Measurements from ENCODE around the gene TBC1D2B. TPM values are rescaled to one million over a fixed set of nuclear protein-coding genes. Genes with fewer than 3 reads are reported as not detected.

Gene TBC1D2B
- total RNA-seq, 5 donors from 2014 or later (not counting 1 experiment from before 2014, with no cell fraction given): 86.1 to 106 (median 101) TPM

DNA sequence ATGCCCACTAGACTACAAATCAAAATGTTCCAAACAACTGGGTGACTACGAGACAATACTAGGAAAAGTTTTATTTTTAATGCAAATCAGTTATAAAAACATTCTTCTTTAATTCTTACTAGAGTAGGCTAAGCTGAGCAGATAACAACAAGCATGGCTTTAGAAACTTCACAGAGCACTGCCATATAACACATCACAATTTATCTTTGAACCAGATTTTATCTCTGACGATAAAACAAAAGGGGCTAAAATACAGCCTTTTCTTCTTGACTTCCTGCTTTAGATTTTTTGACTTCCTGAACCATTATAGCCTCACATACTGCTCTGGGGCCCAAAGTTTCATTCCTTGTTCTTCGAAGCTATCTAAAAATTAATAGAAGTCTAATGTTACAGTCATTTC lies 25.9 kb downstream of the TBC1D2B start:
- Histone ChIP-seq H3K9me3 (no peaks in the 10 kb centered on the region), H3K4me1 (ENCODE audit: control insufficient read depth in 1 of 2, extremely low read depth in 1 of 2, insufficient read depth in 2 of 2, low read length in 2 of 2) (peaks cover 87 to 94% of the 10 kb centered on the region in 2 experiments), H3K27me3 (replicated peaks in 1 of 2; ENCODE audit: control insufficient read depth in 2 of 2, extremely low read depth in 1 of 2, insufficient read depth in 2 of 2, low read length in 1 of 2) (no peaks in the 10 kb centered on the region), H3K27ac (ENCODE audit: low read length) (peak overlapping the region; percentile 77), H3K4me3 (ENCODE audit: control insufficient read depth in 1 of 2, extremely low read depth in 1 of 2, low read length in 1 of 2) (peak overlapping the region in 1 of 2 donors; percentile 33), H3K36me3 (ENCODE audit: control insufficient read depth in 2 of 2, extremely low read depth in 1 of 2, insufficient read depth in 1 of 2, low read length in 1 of 2) (peaks cover 0 to 17% of the 10 kb centered on the region in 2 donors)
- no peak for DNase-seq
- Mint-ChIP-seq H3K9me3 (no peaks in the 10 kb centered on the region), H3K36me3 (peaks cover 17% of the 10 kb centered on the region), H3K4me1 (peaks cover 99 to 100% (median 100%) of the 10 kb centered on the region in 3 donors), H3K27me3 (no peaks in the 10 kb centered on the region), H3K4me3 (peak overlapping the region in 2 of 3 donors; percentile 13 to 78), H3K27ac (peak overlapping the region; percentile 95 to 96)
- POLR2A ChIA-PET: interaction anchor here (1.2 to 1.8 kb wide), 4 partner anchors 11 to 19 kb away, joined by 3 to 7 read pairs (median 4); no protein-coding TSS in a partner anchor
- WGBS (ENCODE audit: insufficient coverage): 15% methylated on average over 2 of the region's 3 CpGs
- CTCF ChIA-PET: interaction anchor here (0.5 to 3.3 kb wide), 7 partner anchors 10 to 58 kb away, joined by 3 to 33 read pairs (median 6); no protein-coding TSS in a partner anchor
- peak; percentile 15 to 37 (median 32) for ATAC-seq (replicated peaks in 1 of 4)

DNA sequence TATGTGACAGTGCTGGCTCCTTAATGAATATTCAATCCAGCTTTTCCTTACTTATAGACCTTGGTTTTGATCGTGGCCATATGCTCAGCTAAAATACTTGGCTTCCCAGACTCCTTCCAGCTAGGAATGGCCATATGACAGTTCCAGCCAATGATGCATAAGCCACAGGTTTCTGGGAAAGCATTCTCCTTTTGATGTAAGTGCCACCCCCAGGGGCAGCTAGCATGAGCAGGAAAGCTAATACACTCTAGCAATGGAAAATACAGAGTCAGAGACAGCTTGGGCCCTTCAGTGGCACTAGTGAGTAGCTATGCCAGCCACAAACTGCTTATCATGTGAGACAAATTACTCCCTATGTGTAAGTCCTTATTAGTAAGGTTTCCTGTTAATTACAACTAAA lies 26.7 kb downstream of the TBC1D2B start:
- H3K4me1 Mint-ChIP-seq: peaks cover 99 to 100% (median 100%) of the 10 kb centered on the region in 3 donors
- POLR2A ChIA-PET: interaction anchor here (1.1 to 2.2 kb wide), 5 partner anchors 11 to 20 kb away, joined by 3 to 12 read pairs (median 7); no protein-coding TSS in a partner anchor
- Histone ChIP-seq H3K4me3 (ENCODE audit: control insufficient read depth in 1 of 2, extremely low read depth in 1 of 2, low read length in 1 of 2) (no peak overlapping the region), H3K36me3 (ENCODE audit: control insufficient read depth in 2 of 2, extremely low read depth in 1 of 2, insufficient read depth in 1 of 2, low read length in 1 of 2) (peaks cover 0 to 17% of the 10 kb centered on the region in 2 donors), H3K9me3 (no peaks in the 10 kb centered on the region), H3K27ac (ENCODE audit: low read length) (peak overlapping the region; percentile 77), H3K4me1 (ENCODE audit: control insufficient read depth in 1 of 2, extremely low read depth in 1 of 2, insufficient read depth in 2 of 2, low read length in 2 of 2) (peaks cover 87 to 93% of the 10 kb centered on the region in 2 experiments), H3K27me3 (replicated peaks in 1 of 2; ENCODE audit: control insufficient read depth in 2 of 2, extremely low read depth in 1 of 2, insufficient read depth in 2 of 2, low read length in 1 of 2) (no peaks in the 10 kb centered on the region)
- CTCF ChIA-PET: interaction anchor here (1.0 to 3.3 kb wide), 8 partner anchors 15 to 57 kb away, joined by 3 to 33 read pairs (median 6); no protein-coding TSS in a partner anchor
- H3K27ac Mint-ChIP-seq: peak overlapping the region; percentile 95 to 96
- peaks cover 17% of the 10 kb centered on the region for H3K36me3 Mint-ChIP-seq
- H3K9me3 Mint-ChIP-seq: no peaks in the 10 kb centered on the region
- WGBS (ENCODE audit: insufficient coverage): 44% methylated on average over 1 of the region's 1 CpG
- H3K4me3 Mint-ChIP-seq: peak overlapping the region in 1 of 3 donors; percentile 78
- peak in 1 of 35 experiments; percentile 44 for DNase-seq
- H3K27me3 Mint-ChIP-seq: no peaks in the 10 kb centered on the region
- ATAC-seq (replicated peaks in 1 of 4): no peak

DNA sequence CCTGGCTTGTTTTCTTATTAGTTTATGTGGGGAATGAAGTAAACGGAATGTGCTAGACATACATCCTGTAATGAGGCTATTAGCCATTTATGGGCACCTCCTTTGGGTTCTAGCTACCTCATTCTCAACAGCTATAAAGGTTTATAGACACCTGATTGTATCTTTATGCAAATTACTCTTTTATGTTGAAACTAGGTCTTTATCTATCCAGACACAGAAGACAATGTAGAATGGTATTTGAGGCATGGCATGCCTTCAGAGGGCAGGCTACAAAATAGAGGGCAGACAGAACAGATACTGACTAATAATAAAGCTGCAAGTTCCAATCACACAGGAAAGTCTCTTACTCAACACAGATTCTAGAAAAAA lies 27.1 kb downstream of the TBC1D2B start:
- H3K4me1 ChIP-seq (ENCODE audit: control insufficient read depth in 1 of 2, extremely low read depth in 1 of 2, insufficient read depth in 2 of 2, low read length in 2 of 2): peaks cover 85 to 89% of the 10 kb centered on the region in 2 experiments
- no peaks in the 10 kb centered on the region for H3K27me3 ChIP-seq (replicated peaks in 1 of 2; ENCODE audit: control insufficient read depth in 2 of 2, extremely low read depth in 1 of 2, insufficient read depth in 2 of 2, low read length in 1 of 2)
- ChIA-PET POLR2A (interaction anchor here (0.5 to 2.2 kb wide), 6 partner anchors 9 to 54 kb away, joined by 3 to 12 read pairs (median 4); no protein-coding TSS in a partner anchor), CTCF (interaction anchor here (0.6 to 3.3 kb wide), 11 partner anchors 8 to 84 kb away, joined by 3 to 33 read pairs (median 5); no protein-coding TSS in a partner anchor)
- H3K36me3 ChIP-seq (ENCODE audit: control insufficient read depth in 2 of 2, extremely low read depth in 1 of 2, insufficient read depth in 1 of 2, low read length in 1 of 2): peaks cover 0 to 17% of the 10 kb centered on the region in 2 donors
- Mint-ChIP-seq H3K36me3 (peaks cover 17% of the 10 kb centered on the region), H3K9me3 (no peaks in the 10 kb centered on the region), H3K4me1 (peaks cover 98 to 99% (median 99%) of the 10 kb centered on the region in 3 donors), H3K27ac (peak overlapping the region; percentile 95 to 96), H3K27me3 (no peaks in the 10 kb centered on the region), H3K4me3 (peak overlapping the region; percentile 17 to 78 (median 54))
- peak overlapping the region; percentile 77 for H3K27ac ChIP-seq (ENCODE audit: low read length)
- WGBS (ENCODE audit: insufficient coverage): no CpG with 5 or more reads among the region's 1 CpG
- H3K4me3 ChIP-seq (ENCODE audit: control insufficient read depth in 1 of 2, extremely low read depth in 1 of 2, low read length in 1 of 2): no peak overlapping the region
- no peaks in the 10 kb centered on the region for H3K9me3 ChIP-seq
- peak; percentile 13 to 56 (median 14) for ATAC-seq (replicated peaks in 1 of 4)
- DNase-seq: peak in 1 of 35 experiments; percentile 73

DNA sequence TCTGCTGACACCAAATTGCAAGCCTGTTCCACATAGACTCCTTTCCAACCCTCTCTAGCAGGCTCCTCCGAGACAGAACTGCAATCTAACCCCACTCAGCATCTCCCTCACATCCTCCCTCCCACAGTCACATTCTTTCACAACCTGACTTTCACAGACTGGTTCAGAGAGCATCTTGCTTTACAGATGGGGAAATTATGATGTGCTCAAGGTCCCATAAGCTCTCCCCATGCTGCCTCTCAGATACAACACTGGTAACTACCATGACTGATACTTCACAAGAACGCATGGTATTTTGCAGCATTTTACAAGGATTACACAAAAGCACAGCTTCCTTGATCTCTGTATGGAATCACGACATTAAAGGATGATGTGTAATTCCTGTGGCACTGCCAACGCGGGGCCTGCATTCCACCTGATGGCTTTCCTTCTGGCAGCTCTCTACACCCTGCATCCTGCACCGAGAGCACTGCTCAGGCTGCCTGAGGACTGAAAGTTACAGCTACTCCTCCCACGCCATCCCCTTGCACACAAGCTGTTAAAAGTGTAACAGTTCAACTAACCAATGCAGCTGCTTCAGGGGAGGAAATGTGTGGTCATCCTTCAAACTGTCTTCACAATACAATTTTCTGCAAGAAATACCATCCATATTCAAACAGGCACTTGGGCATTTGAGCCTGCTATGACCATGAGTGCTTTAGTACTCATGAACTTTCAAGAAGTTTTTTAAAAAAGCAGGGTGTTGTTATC lies 27.6 kb downstream of the TBC1D2B start:
- DNase-seq (peak in 18 of 35 experiments; percentile 33 to 67 (median 48)), ATAC-seq (replicated peaks in 1 of 4) (peak; percentile 62 to 73 (median 68))
- Mint-ChIP-seq H3K4me3 (peak overlapping the region; percentile 54 to 78 (median 55)), H3K27ac (peak overlapping the region; percentile 95 to 96), H3K36me3 (peaks cover 17% of the 10 kb centered on the region), H3K27me3 (no peaks in the 10 kb centered on the region), H3K9me3 (no peaks in the 10 kb centered on the region), H3K4me1 (peaks cover 97 to 99% (median 98%) of the 10 kb centered on the region in 3 donors)
- Histone ChIP-seq H3K4me3 (ENCODE audit: control insufficient read depth in 1 of 2, extremely low read depth in 1 of 2, low read length in 1 of 2) (peak overlapping the region; percentile 10 to 29), H3K27me3 (replicated peaks in 1 of 2; ENCODE audit: control insufficient read depth in 2 of 2, extremely low read depth in 1 of 2, insufficient read depth in 2 of 2, low read length in 1 of 2) (no peaks in the 10 kb centered on the region), H3K4me1 (ENCODE audit: control insufficient read depth in 1 of 2, extremely low read depth in 1 of 2, insufficient read depth in 2 of 2, low read length in 2 of 2) (peaks cover 80 to 85% of the 10 kb centered on the region in 2 experiments), H3K9me3 (no peaks in the 10 kb centered on the region), H3K36me3 (ENCODE audit: control insufficient read depth in 2 of 2, extremely low read depth in 1 of 2, insufficient read depth in 1 of 2, low read length in 1 of 2) (peaks cover 0 to 17% of the 10 kb centered on the region in 2 donors), H3K27ac (ENCODE audit: low read length) (peak overlapping the region; percentile 77)
- CTCF ChIA-PET: interaction anchor here (0.6 to 3.3 kb wide), 13 partner anchors 9 to 373 kb away, joined by 3 to 33 read pairs (median 5); no protein-coding TSS in a partner anchor
- 0% methylated on average over 6 of the region's 7 CpGs for WGBS (ENCODE audit: insufficient coverage)
- POLR2A ChIA-PET: interaction anchor here (0.5 to 2.2 kb wide), 7 partner anchors 8 to 58 kb away, joined by 3 to 12 read pairs (median 5); no protein-coding TSS in a partner anchor

DNA sequence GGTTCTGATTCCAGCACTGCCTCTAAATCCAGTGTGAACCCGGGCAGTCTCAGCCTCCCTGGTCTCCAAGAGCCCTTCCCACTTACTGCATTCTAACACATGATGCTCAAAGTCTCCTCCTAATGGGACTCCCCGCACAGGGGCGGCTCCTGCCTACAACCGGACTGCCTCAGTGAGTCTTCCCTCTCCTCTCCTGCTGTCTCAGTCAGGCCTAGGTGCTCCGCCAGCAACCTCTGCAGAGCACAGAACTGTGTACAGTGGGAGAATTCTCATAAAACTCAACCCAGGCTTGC lies 28.9 kb downstream of the TBC1D2B start:
- Mint-ChIP-seq H3K27ac (peak overlapping the region; percentile 95 to 96), H3K36me3 (peaks cover 19% of the 10 kb centered on the region), H3K9me3 (no peaks in the 10 kb centered on the region), H3K4me1 (peaks cover 96 to 98% (median 96%) of the 10 kb centered on the region in 3 donors), H3K4me3 (peak overlapping the region in 2 of 3 donors; percentile 6 to 78), H3K27me3 (no peaks in the 10 kb centered on the region)
- ChIA-PET CTCF (interaction anchor here in 1 of 2 donors (0.6 to 1.9 kb wide), 3 partner anchors 10 to 61 kb away, joined by 3 to 9 read pairs (median 6); no protein-coding TSS in a partner anchor), POLR2A (interaction anchor here in 1 of 2 donors (1.0 to 2.2 kb wide), 3 partner anchors 13 to 14 kb away, joined by 4 to 12 read pairs (median 6); no protein-coding TSS in a partner anchor)
- Histone ChIP-seq H3K27ac (ENCODE audit: low read length) (peak overlapping the region; percentile 77), H3K36me3 (ENCODE audit: control insufficient read depth in 2 of 2, extremely low read depth in 1 of 2, insufficient read depth in 1 of 2, low read length in 1 of 2) (peaks cover 3 to 21% of the 10 kb centered on the region in 2 donors), H3K27me3 (replicated peaks in 1 of 2; ENCODE audit: control insufficient read depth in 2 of 2, extremely low read depth in 1 of 2, insufficient read depth in 2 of 2, low read length in 1 of 2) (no peaks in the 10 kb centered on the region), H3K4me3 (ENCODE audit: control insufficient read depth in 1 of 2, extremely low read depth in 1 of 2, low read length in 1 of 2) (no peak overlapping the region), H3K9me3 (no peaks in the 10 kb centered on the region), H3K4me1 (ENCODE audit: control insufficient read depth in 1 of 2, extremely low read depth in 1 of 2, insufficient read depth in 2 of 2, low read length in 2 of 2) (peaks cover 77 to 87% of the 10 kb centered on the region in 2 experiments)
- ATAC-seq (replicated peaks in 1 of 4): no peak
- 92% methylated on average over 4 of the region's 5 CpGs for WGBS (ENCODE audit: insufficient coverage)
- no peak for DNase-seq

Measured in T-cell (primary cell).